ENCODE data around the gene MAP3K7CL.

- no peak for TF ChIP-seq CTCF (IDR thresholded peaks at IDR 0.05)
- no peak for TF ChIP-seq POLR2A (IDR thresholded peaks at IDR 0.05)
Measured at GRCh38 chr21:29185633-29186032, 55.2 kb downstream of the MAP3K7CL start.
